K562 (cell line): ENCODE measurements around the gene VAC14. TPM values are rescaled to one million over a fixed set of nuclear protein-coding genes. Genes with fewer than 3 reads are reported as not detected.
A peak's percentile ranks its signal among the peaks of the same experiment; 100 is the strongest.

Experiments
- ATAC-seq: fragments of 200-7000 bp; cut with Tn5 transposase; 3 replicates; pipeline ENCODE4 v1.9.1; 2020; ENCODE audit warnings: moderate library complexity
- BruUV-seq: library from RNA; stranded (reverse); fragments of 400-500 nt; replicated peaks from 2 replicates; lab custom pipeline; 2021; lab: Mats Ljungman, UMichigan
- CTCF ChIA-PET: fragments of 300-600 bp; formaldehyde crosslinking; extraction: SDS; loops from one replicate; lab custom pipeline; 2021; ENCODE audit warnings: low intra/inter-chr PET ratio; lab: Yijun Ruan, JAX
- POLR2A ChIA-PET: fragments of 300-600, 350-650 bp; sonication (Branson Sonifier 250); formaldehyde crosslinking; extraction: SDS; loops from one replicate; lab custom pipeline; 2021; ENCODE audit warnings: antibody characterized with exemption, inconsistent platforms; lab: Yijun Ruan, JAX
- DNase-seq, 4 experiments: peaks; one replicate each; pipeline versions ENCODE4 v3.0.0 to v3.0.0-alpha.2; 2011 to 2018; ENCODE audit warnings: low spot score in 3 of 4, mixed read lengths in 3 of 4; ENCODE audit errors: extremely low read depth in 1 of 4
- FAIRE-seq: peaks from 2 replicates; lab custom pipeline; 2011; peaks lifted over from hg19 to GRCh38; lab: Jason Lieb, UNC
- H2AFZ ChIP-seq: 2 replicates; pipeline ENCODE4 v1.6.0; 2011; ENCODE audit warnings: low read depth, low read length, control low read depth, inconsistent platforms
- H3K27ac ChIP-seq: fragments of 200-600 bp; 3 replicates; pipeline ENCODE4 v1.8.0; 2011; ENCODE audit warnings: low read depth, mild to moderate bottlenecking, control low read depth, inconsistent platforms, low read length, moderate library complexity, mixed read lengths; ENCODE audit errors: extremely low read depth
- H3K27me3 ChIP-seq, 2 experiments: fragments of 300-600 bp in 1 of 2; 2 replicates in 1 of 2; 3 replicates in 1 of 2; pipeline versions ENCODE4 v1.6.0 to v1.8.0; 2011; ENCODE audit warnings: inconsistent platforms in 2 of 2, low read length in 2 of 2, mild to moderate bottlenecking in 1 of 2, mixed read lengths in 1 of 2, moderate library complexity in 1 of 2; ENCODE audit not compliant: control insufficient read depth in 2 of 2, insufficient read depth in 2 of 2
- H3K36me3 ChIP-seq: fragments of 300-600 bp; 3 replicates; pipeline ENCODE4 v1.8.0; 2011; ENCODE audit warnings: mild to moderate bottlenecking, low read length, inconsistent platforms; ENCODE audit not compliant: control insufficient read depth, insufficient read depth
- H3K4me1 ChIP-seq, 2 experiments: fragments of 200-600 bp in 1 of 2; replicated peaks in 1 of 2; 2 replicates in 1 of 2; 3 replicates in 1 of 2; pipeline versions ENCODE4 v1.5.1 to v1.8.0; 2011; ENCODE audit warnings: inconsistent platforms in 2 of 2, low read length in 2 of 2, mild to moderate bottlenecking in 1 of 2, mixed read lengths in 1 of 2, moderate library complexity in 1 of 2; ENCODE audit not compliant: control insufficient read depth in 2 of 2, insufficient read depth in 2 of 2
- H3K4me2 ChIP-seq: 2 replicates; pipeline ENCODE4 v1.6.1; 2011; ENCODE audit warnings: low read length, control low read depth, inconsistent platforms, mixed read lengths; ENCODE audit not compliant: insufficient read depth
- H3K4me3 ChIP-seq: fragments of 200-600 bp; sonication (generic), shearing (Covaris generic); 2 replicates; pipeline ENCODE4 v1.5.1; 2016; ENCODE audit warnings: control low read depth, inconsistent platforms
- H3K79me2 ChIP-seq: fragments of 200-600 bp; 3 replicates; pipeline ENCODE4 v1.8.0; 2011; ENCODE audit warnings: low read length, inconsistent platforms; ENCODE audit not compliant: control insufficient read depth, insufficient read depth
- H3K9ac ChIP-seq, 2 experiments: 2 replicates each; pipeline versions ENCODE4 v1.6.0 to v1.6.1; 2011; ENCODE audit warnings: low read depth in 2 of 2, low read length in 2 of 2, control low read depth in 1 of 2, inconsistent platforms in 1 of 2, mild to moderate bottlenecking in 1 of 2, mixed read lengths in 1 of 2; ENCODE audit not compliant: insufficient read depth in 1 of 2
- H3K9me1 ChIP-seq: one replicate; pipeline ENCODE4 v1.6.0; 2011; ENCODE audit warnings: inconsistent platforms, mild to moderate bottlenecking, low read length, moderate library complexity; ENCODE audit not compliant: control insufficient read depth, insufficient read depth
- H3K9me3 ChIP-seq: replicated peaks from 2 replicates; pipeline ENCODE4 v1.5.1; 2011; ENCODE audit warnings: low read depth, low read length, inconsistent platforms; ENCODE audit not compliant: control insufficient read depth, insufficient read depth
- H4K20me1 ChIP-seq: replicated peaks from 2 replicates; pipeline ENCODE4 v1.6.1; 2011; ENCODE audit warnings: low read length, inconsistent platforms, mixed read lengths; ENCODE audit not compliant: control insufficient read depth, insufficient read depth
- CBFA2T2 ChIP-seq: fragments of 450-650 bp; conservative IDR thresholded peaks from 2 replicates; pipeline ENCODE4 v1.6.1; 2017; ENCODE audit warnings: mild to moderate bottlenecking
- CBFA2T3 ChIP-seq: fragments of 450-650 bp; IDR thresholded peaks from 2 replicates; pipeline ENCODE4 v1.6.1; 2017
- DACH1 ChIP-seq: fragments of 450-650 bp; IDR thresholded peaks from 2 replicates; pipeline ENCODE4 v1.6.1; 2018; ENCODE audit not compliant: partially characterized antibody
- MAX ChIP-seq: sonication (generic); formaldehyde crosslinking; IDR thresholded peaks from 2 replicates; pipeline ENCODE4 v1.9.0; 2022; ENCODE audit warnings: mild to moderate bottlenecking, missing genetic modification reagents
- NFIX ChIP-seq: fragments of 250-450 bp; sonication (Bioruptor Pico); IDR thresholded peaks from 2 replicates; pipeline ENCODE4 v1.4.0; 2020; ENCODE audit warnings: low read depth, mild to moderate bottlenecking, moderate library complexity
- POLR2AphosphoS5 ChIP-seq: IDR thresholded peaks from 2 replicates; pipeline ENCODE4 v1.6.1; 2011; ENCODE audit warnings: mild to moderate bottlenecking, low read depth, low read length, moderate library complexity; ENCODE audit not compliant: control insufficient read depth, insufficient read depth
- TFAP4 ChIP-seq: sonication (generic); formaldehyde crosslinking; IDR thresholded peaks from 2 replicates; pipeline ENCODE4 v1.8.0; 2022; ENCODE audit warnings: missing genetic modification reagents, mild to moderate bottlenecking, moderate library complexity, borderline replicate concordance
- USF1 ChIP-seq: sonication (generic); formaldehyde crosslinking; IDR thresholded peaks from 2 replicates; pipeline ENCODE4 v1.9.0; 2022; ENCODE audit warnings: mild to moderate bottlenecking, missing genetic modification reagents
- WHSC1 ChIP-seq: IDR thresholded peaks from one replicate; pipeline ENCODE4 v1.6.1; 2012; ENCODE audit warnings: low read length, control low read depth, inconsistent platforms
- ZNF197 ChIP-seq: fragments of 200-800 bp; sonication (Bioruptor generic); IDR thresholded peaks from 2 replicates; pipeline ENCODE4 v1.6.1; 2016; ENCODE audit warnings: low read depth, missing genetic modification characterization, missing compliant biosample characterization
- ZNF592 ChIP-seq: fragments of 450-650 bp; IDR thresholded peaks from 2 replicates; pipeline ENCODE4 v1.6.1; 2017; ENCODE audit warnings: antibody characterized with exemption, mild to moderate bottlenecking
- WGBS: fragments of 100-300 bp; shearing (Covaris generic); methylation state at CpG from one replicate; pipeline ENCODE4 v1.1.6; 2016; ENCODE audit warnings: low coverage, mixed read lengths; ENCODE audit not compliant: insufficient coverage; ENCODE audit errors: missing lambda C conversion rate; 5-methylcytosine and 5-hydroxymethylcytosine counted together
- in situ Hi-C: fragments of 300-500 bp; cut with MboI; formaldehyde crosslinking; loops from 4 replicates; pipeline ENCODE4 v1.15.0; 2018; ENCODE audit warnings: inconsistent platforms, mixed read lengths
- intact Hi-C: fragments of 100-400 bp; cut with micrococcal nuclease; formaldehyde crosslinking; loops from 2 replicates; pipeline ENCODE4 v1.14.2; 2022
- polyA plus RNA-seq, 8 experiments: library from polyadenylated mRNA; depleted of rRNA in 4 of 8; stranded (reverse) in 5 of 8; unstranded in 3 of 8; fragments of >200 nt; fragmentation: Nextera tagmentation in 2 of 8; fragmentation: Illumina TruSeq in 1 of 8; extraction: Ambion mirVana in 2 of 8; extraction: Trizol in 1 of 8; gene quantifications; 2 replicates each; pipeline versions ENCODE4 v1.2.1 to v1.2.3, GENCODE V29; 2011 to 2014; ENCODE audit warnings: inconsistent platforms in 1 of 8, missing spikeins in 1 of 8
- total RNA-seq, 7 experiments: library from RNA; depleted of rRNA in 6 of 7; stranded (reverse); fragments of >200 nt in 6 of 7; fragmentation: Illumina TruSeq in 2 of 7; extraction: Trizol in 2 of 7; gene quantifications; 2 replicates each; pipeline versions ENCODE4 v1.2.1 to v1.2.3, GENCODE V29; 2011 to 2021; ENCODE audit warnings: low replicate concordance in 1 of 7

Gene VAC14
- total and polyA plus RNA-seq, 9 of the 15 experiments (the other 6 are each of a cell fraction or from before 2014, with no cell fraction given): 1.3 to 41.6 (median 26.6) TPM

GRCh38 chr16:70747703-70748631 is 53.0 kb downstream of the VAC14 start:
- Histone ChIP-seq H3K27ac (peak overlapping the region; percentile 89; the same call in 2 of the 3 replicates), H3K36me3 (peaks cover 33% of the 10 kb centered on the region; the same call in 2 of the 3 replicates), H3K4me1 (peaks cover 33 to 53% of the 10 kb centered on the region in 2 experiments), H3K27me3 (no peaks in the 10 kb centered on the region), H3K9ac (peak overlapping the region in 1 of 2 experiments; percentile 85; a peak in 2 of 4 replicates), H4K20me1 (no peaks in the 10 kb centered on the region), H3K9me1 (no peaks in the 10 kb centered on the region), H3K9me3 (peaks cover 7% of the 10 kb centered on the region; the same call in 1 of the 2 replicates), H2AFZ (no peak overlapping the region), H3K4me3 (no peak overlapping the region), H3K4me2 (no peak overlapping the region), H3K79me2 (no peaks in the 10 kb centered on the region)
- FAIRE-seq (peak; percentile 84), DNase-seq (peak in 2 of 4 experiments; percentile 38 to 55), ATAC-seq (no peak; the same call in 2 of the 3 replicates)
- ChIA-PET CTCF (no interaction called here), POLR2A (interaction anchor here (0.5 kb wide), 1 partner anchor 1818 kb away, joined by 3 read pairs; no protein-coding TSS in a partner anchor)
- BruUV-seq: no TSS peak
- in situ Hi-C loops (no loop called here), intact Hi-C loops (no loop called here)
- TF ChIP-seq CBFA2T3 (peak; percentile 59), TFAP4 (CRISPR knock-in tag) (peak; percentile 54; the same call in 1 of the 2 replicates), ZNF197 (CRISPR knock-in tag) (no peak), ZNF592 (0 out of 2 replicates have a peak, but pooled peaks have one; percentile 48), NFIX (CRISPR knock-in tag) (no peak), DACH1 (peak; percentile 24), CBFA2T2 (peak; percentile 32; the same call in 1 of the 2 replicates), MAX (CRISPR knock-in tag) (peak; percentile 31), WHSC1 (peak; percentile 16), POLR2AphosphoS5 (no peak), USF1 (peak; percentile 47; the same call in 1 of the 2 replicates)
- WGBS: 68% methylated on average over 15 of the region's 15 CpGs
